Liver (tissue), 9 donors: ENCODE results near the gene NCK1. TPM values are rescaled to one million over a fixed set of nuclear protein-coding genes. Genes with fewer than 3 reads are reported as not detected.

Experiments used
- DNase-seq: peaks from one replicate; pipeline ENCODE4 v3.0.0-alpha.2; 2017; ENCODE audit warnings: low spot score
- H3K27ac ChIP-seq, 2 donors: one replicate each; pipeline ENCODE4 v1.7.0; 2013; ENCODE audit warnings: inconsistent platforms in 2 of 2, low read length in 2 of 2, control low read depth in 1 of 2, low read depth in 1 of 2, mild to moderate bottlenecking in 1 of 2
- H3K27me3 ChIP-seq, 4 donors: one replicate each; pipeline versions ENCODE4 v1.6.1 to v1.7.0; 2013; ENCODE audit warnings: low read length in 3 of 4, inconsistent platforms in 1 of 4, mild to moderate bottlenecking in 1 of 4, moderate library complexity in 1 of 4; ENCODE audit not compliant: control insufficient read depth in 4 of 4, insufficient read depth in 4 of 4
- H3K36me3 ChIP-seq, 4 donors: one replicate each; pipeline versions ENCODE4 v1.6.1 to v1.7.0; 2013; ENCODE audit warnings: low read length in 3 of 4, mild to moderate bottlenecking in 3 of 4, low read depth in 1 of 4, moderate library complexity in 1 of 4; ENCODE audit not compliant: control insufficient read depth in 4 of 4, insufficient read depth in 3 of 4
- H3K4me1 ChIP-seq, 4 donors: one replicate each; pipeline versions ENCODE4 v1.6.1 to v1.7.0; 2013; ENCODE audit warnings: low read length in 3 of 4, mild to moderate bottlenecking in 3 of 4, moderate library complexity in 1 of 4; ENCODE audit not compliant: control insufficient read depth in 4 of 4, insufficient read depth in 4 of 4
- H3K4me3 ChIP-seq, 3 donors: one replicate each; pipeline versions ENCODE4 v1.6.1 to v1.7.0; 2013; ENCODE audit warnings: low read length in 3 of 3, control low read depth in 1 of 3, low read depth in 1 of 3, mild to moderate bottlenecking in 1 of 3
- H3K9ac ChIP-seq, 2 donors: one replicate each; pipeline ENCODE4 v1.7.0; 2013; ENCODE audit warnings: low read length in 2 of 2, mild to moderate bottlenecking in 2 of 2, moderate library complexity in 2 of 2, control low read depth in 1 of 2, low read depth in 1 of 2
- H3K9me3 ChIP-seq, 4 donors: one replicate each; pipeline versions ENCODE4 v1.6.1 to v1.7.0; 2013; ENCODE audit warnings: low read length in 3 of 4; ENCODE audit not compliant: control insufficient read depth in 4 of 4
- ATF3 ChIP-seq: IDR thresholded peaks from 2 replicates; pipeline ENCODE4 v1.6.1; 2016; ENCODE audit warnings: antibody characterized with exemption
- CTCF ChIP-seq: fragments of 150-350 bp; IDR thresholded peaks from 2 replicates; pipeline ENCODE4 v1.5.1; 2017; ENCODE audit warnings: improper control_type of control experiment, low read depth, low read length; ENCODE audit not compliant: missing input control
- EGR1 ChIP-seq, 2 donors: IDR thresholded peaks; 2 replicates each; pipeline ENCODE4 v1.6.1; 2016 to 2018; ENCODE audit warnings: antibody characterized with exemption in 2 of 2, low read depth in 2 of 2
- FOXA1 ChIP-seq: IDR thresholded peaks from 2 replicates; pipeline ENCODE4 v1.6.1; 2016; ENCODE audit warnings: antibody characterized with exemption
- HNF4A ChIP-seq, 2 donors: conservative IDR thresholded peaks; 2 replicates each; pipeline ENCODE4 v1.6.1; 2016; ENCODE audit warnings: antibody characterized with exemption in 2 of 2, mild to moderate bottlenecking in 2 of 2
- HNF4G ChIP-seq: IDR thresholded peaks from 2 replicates; pipeline ENCODE4 v1.6.1; 2016; ENCODE audit warnings: antibody characterized with exemption
- JUND ChIP-seq, 2 donors: IDR thresholded peaks; 2 replicates each; pipeline ENCODE4 v1.6.1; 2016; ENCODE audit warnings: antibody characterized with exemption in 2 of 2
- RAD21 ChIP-seq, 2 donors: IDR thresholded peaks; 2 replicates each; pipeline ENCODE4 v1.6.1; 2016; ENCODE audit warnings: antibody characterized with exemption in 2 of 2, mild to moderate bottlenecking in 2 of 2
- RXRA ChIP-seq, 2 donors: IDR thresholded peaks; 2 replicates each; pipeline ENCODE4 v1.6.1; 2017 to 2018; ENCODE audit warnings: antibody characterized with exemption in 2 of 2, mild to moderate bottlenecking in 1 of 2
- SP1 ChIP-seq: IDR thresholded peaks from 2 replicates; pipeline ENCODE4 v1.6.1; 2018; ENCODE audit warnings: antibody characterized with exemption, mild to moderate bottlenecking
- TAF1 ChIP-seq: conservative IDR thresholded peaks from 2 replicates; pipeline ENCODE4 v1.6.1; 2016; ENCODE audit warnings: antibody characterized with exemption, mild to moderate bottlenecking
- YY1 ChIP-seq: IDR thresholded peaks from 2 replicates; pipeline ENCODE4 v1.6.1; 2016; ENCODE audit warnings: antibody characterized with exemption, mild to moderate bottlenecking
- WGBS: extraction: QIAGEN DNeasy Blood & Tissue Kit; methylation state at CpG from one replicate; pipeline ENCODE4 v1.1.7; 2013; 5-methylcytosine and 5-hydroxymethylcytosine counted together
- polyA plus RNA-seq, 2 donors: library from polyadenylated mRNA; stranded (reverse) in 1 of 2; unstranded in 1 of 2; fragments of 200-250 nt in 1 of 2; fragments of >200 nt in 1 of 2; fragmentation: Nextera tagmentation in 1 of 2; extraction: Ambion mirVana in 1 of 2; gene quantifications; one replicate each; pipeline versions ENCODE4 v1.2.1 to v1.2.3, GENCODE V29; 2013 to 2015
- total RNA-seq, 2 donors: library from RNA; depleted of rRNA; stranded (reverse); fragments of >200 nt; gene quantifications; one replicate each; pipeline ENCODE4 v1.2.3, GENCODE V29; 2014
- TF ChIP-seq, protein P1 (sequence below): IDR thresholded peaks from 2 replicates; pipeline ENCODE4 v1.6.1; 2016; ENCODE audit warnings: antibody characterized with exemption, mild to moderate bottlenecking
- TF ChIP-seq, protein P2 (sequence below): IDR thresholded peaks from 2 replicates; pipeline ENCODE4 v1.6.1; 2016; ENCODE audit warnings: antibody characterized with exemption
- TF ChIP-seq, protein P3 (sequence below): IDR thresholded peaks from 2 replicates; pipeline ENCODE4 v1.6.1; 2016; ENCODE audit warnings: antibody characterized with exemption
- donor health status: healthy.
- donor health status: healthy.
- donor health status: healthy.
- donor health status: healthy.
- donor health status: healthy.

Gene NCK1
- total and polyA plus RNA-seq, 4 donors: 13.7 to 35.8 (median 19.4) TPM

DNA sequence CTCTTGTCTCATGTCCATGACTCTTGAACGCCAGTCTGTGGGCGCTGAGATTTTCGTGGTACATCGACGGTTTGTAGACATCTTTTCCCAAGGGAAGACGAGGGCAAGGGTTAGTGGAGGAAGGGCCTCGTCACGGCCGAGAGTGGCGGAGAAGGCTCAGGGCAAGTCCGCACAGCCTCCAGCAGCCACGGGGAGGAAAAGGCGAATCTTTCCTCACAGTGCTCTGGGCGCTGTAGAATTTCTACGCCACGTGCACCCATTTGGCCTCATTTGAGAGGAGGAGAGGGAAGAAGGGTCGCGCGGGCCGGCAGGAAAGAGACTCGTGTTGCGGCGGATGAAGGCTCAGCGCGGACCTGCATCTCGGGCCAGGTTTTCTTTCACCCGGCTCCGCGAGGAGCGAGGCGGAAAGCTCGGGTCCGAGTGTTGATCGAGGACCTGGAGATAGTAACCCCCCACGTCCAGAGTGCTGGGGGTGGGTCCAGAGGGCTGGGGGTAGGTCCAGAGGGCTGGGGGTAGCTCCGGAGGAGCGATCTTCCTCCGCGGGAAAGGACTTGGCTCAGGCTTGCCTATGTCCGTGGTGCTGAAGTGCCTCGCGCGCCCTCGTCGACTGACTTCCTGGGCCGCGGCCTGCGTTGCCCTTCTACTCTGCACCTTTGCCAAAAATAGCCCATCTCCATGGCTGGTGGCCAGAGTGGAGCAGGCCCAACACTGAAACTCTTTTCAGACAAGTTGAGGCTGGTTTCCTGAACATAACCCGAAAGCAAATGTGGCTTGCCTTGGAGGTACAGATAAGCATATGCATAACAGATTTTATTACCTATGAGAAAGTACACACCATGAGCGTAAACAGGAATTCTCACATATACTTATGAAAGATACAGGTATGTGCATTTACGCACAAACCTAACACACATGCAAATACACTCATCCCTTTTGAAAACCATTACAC lies 42.0 kb upstream of the NCK1 start:
- WGBS: 13% methylated on average over 51 of the region's 51 CpGs
- peak overlapping the region; percentile 15 to 76 (median 63) for H3K4me3 ChIP-seq
- H3K36me3 ChIP-seq: no peaks in the 10 kb centered on the region
- peak overlapping the region; percentile 6 to 50 for H3K27ac ChIP-seq
- DNase-seq: peak; percentile 37
- peak overlapping the region in 1 of 2 donors; percentile 36 for H3K9ac ChIP-seq
- TF ChIP-seq, protein P1, sequence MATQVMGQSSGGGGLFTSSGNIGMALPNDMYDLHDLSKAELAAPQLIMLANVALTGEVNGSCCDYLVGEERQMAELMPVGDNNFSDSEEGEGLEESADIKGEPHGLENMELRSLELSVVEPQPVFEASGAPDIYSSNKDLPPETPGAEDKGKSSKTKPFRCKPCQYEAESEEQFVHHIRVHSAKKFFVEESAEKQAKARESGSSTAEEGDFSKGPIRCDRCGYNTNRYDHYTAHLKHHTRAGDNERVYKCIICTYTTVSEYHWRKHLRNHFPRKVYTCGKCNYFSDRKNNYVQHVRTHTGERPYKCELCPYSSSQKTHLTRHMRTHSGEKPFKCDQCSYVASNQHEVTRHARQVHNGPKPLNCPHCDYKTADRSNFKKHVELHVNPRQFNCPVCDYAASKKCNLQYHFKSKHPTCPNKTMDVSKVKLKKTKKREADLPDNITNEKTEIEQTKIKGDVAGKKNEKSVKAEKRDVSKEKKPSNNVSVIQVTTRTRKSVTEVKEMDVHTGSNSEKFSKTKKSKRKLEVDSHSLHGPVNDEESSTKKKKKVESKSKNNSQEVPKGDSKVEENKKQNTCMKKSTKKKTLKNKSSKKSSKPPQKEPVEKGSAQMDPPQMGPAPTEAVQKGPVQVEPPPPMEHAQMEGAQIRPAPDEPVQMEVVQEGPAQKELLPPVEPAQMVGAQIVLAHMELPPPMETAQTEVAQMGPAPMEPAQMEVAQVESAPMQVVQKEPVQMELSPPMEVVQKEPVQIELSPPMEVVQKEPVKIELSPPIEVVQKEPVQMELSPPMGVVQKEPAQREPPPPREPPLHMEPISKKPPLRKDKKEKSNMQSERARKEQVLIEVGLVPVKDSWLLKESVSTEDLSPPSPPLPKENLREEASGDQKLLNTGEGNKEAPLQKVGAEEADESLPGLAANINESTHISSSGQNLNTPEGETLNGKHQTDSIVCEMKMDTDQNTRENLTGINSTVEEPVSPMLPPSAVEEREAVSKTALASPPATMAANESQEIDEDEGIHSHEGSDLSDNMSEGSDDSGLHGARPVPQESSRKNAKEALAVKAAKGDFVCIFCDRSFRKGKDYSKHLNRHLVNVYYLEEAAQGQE: peak; percentile 97
- TF ChIP-seq YY1: no peak
- no peak for TF ChIP-seq RXRA (IDR thresholded peaks at IDR 0.05)
- TF ChIP-seq, protein P2, sequence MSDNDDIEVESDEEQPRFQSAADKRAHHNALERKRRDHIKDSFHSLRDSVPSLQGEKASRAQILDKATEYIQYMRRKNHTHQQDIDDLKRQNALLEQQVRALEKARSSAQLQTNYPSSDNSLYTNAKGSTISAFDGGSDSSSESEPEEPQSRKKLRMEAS: peak; percentile 23
- peaks cover 0 to 7% (median 0%) of the 10 kb centered on the region in 4 donors for H3K27me3 ChIP-seq
- H3K4me1 ChIP-seq: peaks cover 5 to 20% (median 15%) of the 10 kb centered on the region in 4 donors
- peaks cover 0 to 2% (median under 1%) of the 10 kb centered on the region in 4 donors for H3K9me3 ChIP-seq

DNA sequence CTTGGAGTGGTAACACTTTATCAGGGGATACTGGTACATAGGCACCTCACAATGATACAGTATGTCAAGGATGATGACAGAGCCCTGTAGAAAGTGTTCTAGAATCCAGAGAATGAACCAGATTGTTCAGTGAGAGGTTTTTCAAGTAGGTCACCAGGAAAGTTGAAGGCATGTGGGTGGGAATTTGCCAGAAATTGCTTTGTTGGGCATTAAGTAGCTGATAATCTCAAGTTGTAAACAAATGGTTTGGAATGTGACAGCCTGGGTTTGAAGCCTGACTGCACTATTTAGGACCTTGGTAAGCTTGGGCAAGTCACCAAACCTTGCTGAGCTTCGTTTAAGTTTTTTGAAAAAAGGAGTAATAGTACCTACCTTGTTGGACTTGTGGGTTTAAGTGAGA lies 30.5 kb upstream of the NCK1 start:
- WGBS: 78% methylated on average over 1 of the region's 1 CpG
- no peak overlapping the region for H3K4me3 ChIP-seq
- H3K27me3 ChIP-seq: no peaks in the 10 kb centered on the region
- H3K9me3 ChIP-seq: no peaks in the 10 kb centered on the region
- H3K36me3 ChIP-seq: no peaks in the 10 kb centered on the region
- no peak overlapping the region for H3K27ac ChIP-seq
- H3K4me1 ChIP-seq: no peaks in the 10 kb centered on the region
- H3K9ac ChIP-seq: no peak overlapping the region
- TF ChIP-seq RAD21 (IDR thresholded peaks at IDR 0.05) (no peak), YY1 (no peak), SP1 (no peak), HNF4A (conservative IDR thresholded peaks at IDR 0.05) (no peak), TAF1 (no peak), FOXA1 (no peak), EGR1 (IDR thresholded peaks at IDR 0.05; ENCODE audit: low read depth in 2 of 2) (no peak), CTCF (no peak), RXRA (IDR thresholded peaks at IDR 0.05) (no peak), HNF4G (no peak), JUND (IDR thresholded peaks at IDR 0.05) (no peak), ATF3 (no peak)
- TF ChIP-seq, protein P1: no peak
- TF ChIP-seq, protein P3, sequence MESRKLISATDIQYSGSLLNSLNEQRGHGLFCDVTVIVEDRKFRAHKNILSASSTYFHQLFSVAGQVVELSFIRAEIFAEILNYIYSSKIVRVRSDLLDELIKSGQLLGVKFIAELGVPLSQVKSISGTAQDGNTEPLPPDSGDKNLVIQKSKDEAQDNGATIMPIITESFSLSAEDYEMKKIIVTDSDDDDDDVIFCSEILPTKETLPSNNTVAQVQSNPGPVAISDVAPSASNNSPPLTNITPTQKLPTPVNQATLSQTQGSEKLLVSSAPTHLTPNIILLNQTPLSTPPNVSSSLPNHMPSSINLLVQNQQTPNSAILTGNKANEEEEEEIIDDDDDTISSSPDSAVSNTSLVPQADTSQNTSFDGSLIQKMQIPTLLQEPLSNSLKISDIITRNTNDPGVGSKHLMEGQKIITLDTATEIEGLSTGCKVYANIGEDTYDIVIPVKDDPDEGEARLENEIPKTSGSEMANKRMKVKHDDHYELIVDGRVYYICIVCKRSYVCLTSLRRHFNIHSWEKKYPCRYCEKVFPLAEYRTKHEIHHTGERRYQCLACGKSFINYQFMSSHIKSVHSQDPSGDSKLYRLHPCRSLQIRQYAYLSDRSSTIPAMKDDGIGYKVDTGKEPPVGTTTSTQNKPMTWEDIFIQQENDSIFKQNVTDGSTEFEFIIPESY: no peak
- no peak for DNase-seq
